Activated CD4-positive, CD25-positive, alpha-beta regulatory T cell treated with anti-CD3 and anti-CD28 coated beads, Interleukin-2, amount 50 U/mL, for 24 hours (primary cell): ENCODE results near the gene PIGL.
"Not testable (repeated sequence)": the region's sequence is repeated elsewhere in the genome, so short reads cannot be mapped to it uniquely, and the experiment has no call there.

Experiments used
- ATAC-seq, 2 donors: fragments of 150-1000 bp; cut with Tn5 transposase; one replicate each; pipeline ENCODE4 v1.10.0; 2021; ENCODE audit warnings: mild to moderate bottlenecking in 1 of 2, moderate library complexity in 1 of 2

PIGL gene

DNA sequence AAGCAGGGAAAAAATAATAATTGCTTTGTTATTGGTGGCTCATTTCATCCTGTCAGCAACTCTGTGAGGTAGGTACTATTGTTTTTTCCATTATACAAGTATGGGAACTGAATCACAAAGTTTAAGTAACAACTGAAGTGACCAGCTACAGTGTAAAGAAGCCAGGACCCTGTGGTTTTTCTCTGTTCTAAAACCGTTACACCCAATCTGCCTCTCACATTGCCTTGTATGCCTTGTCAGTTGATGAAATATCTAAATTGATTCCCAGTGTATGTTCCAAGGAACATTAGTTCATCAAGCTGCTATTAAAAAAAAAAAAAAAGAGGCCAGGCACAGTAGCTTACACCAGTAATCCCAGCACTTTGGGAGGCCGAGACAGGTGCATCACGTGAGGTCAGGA lies 5.4 kb downstream of the PIGL start:
- no peak for ATAC-seq

DNA sequence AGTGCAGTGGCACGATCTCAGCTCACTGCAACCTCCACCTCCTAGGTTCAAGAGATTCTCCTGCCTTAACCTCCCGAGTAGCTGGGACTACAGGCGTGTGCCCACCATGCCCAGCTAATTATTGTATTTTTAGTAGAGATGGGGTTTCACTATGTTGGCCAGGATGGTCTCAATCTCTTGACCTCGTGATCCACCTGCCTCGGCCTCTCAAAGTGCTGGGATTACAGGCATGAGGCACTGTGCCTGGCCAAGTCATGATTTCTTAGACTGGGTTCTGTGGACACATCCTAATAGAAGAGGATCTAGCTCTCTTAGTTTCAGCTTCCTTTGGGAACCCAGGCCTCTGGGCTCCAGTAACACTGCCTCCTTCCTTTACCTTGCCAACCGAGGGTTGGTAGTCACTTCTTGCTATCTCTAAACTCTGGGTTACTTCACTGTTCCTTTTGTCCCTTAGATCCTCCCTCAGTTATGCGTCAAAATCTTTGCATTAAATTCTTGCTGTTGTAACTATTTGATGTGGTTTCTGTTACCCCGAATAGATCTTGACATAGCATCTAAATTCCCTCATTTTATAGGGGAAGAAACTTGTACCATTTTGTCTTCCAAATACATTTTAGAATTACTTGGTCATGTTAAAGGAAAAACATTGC lies 13.0 kb downstream of the PIGL start:
- not testable (repeated sequence) for ATAC-seq

DNA sequence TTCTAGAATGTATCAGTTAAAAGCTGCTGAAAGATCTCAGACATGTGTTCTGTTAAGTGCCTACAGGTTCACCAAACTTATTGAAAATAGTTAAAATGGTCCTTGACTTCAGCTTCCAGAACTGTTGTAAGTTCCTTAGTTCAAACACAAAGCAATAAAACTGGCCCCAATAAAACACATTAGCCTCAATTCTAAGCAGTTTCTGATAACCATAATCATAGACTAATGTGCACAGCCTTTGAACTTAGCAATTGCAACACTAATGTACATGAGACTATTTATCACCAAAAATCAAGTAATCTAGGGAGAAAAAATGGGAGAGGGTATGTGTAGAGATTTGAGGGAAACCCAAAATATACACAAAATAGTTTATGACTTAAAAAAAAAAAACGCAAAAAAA lies 15.4 kb downstream of the PIGL start:
- ATAC-seq: no peak

DNA sequence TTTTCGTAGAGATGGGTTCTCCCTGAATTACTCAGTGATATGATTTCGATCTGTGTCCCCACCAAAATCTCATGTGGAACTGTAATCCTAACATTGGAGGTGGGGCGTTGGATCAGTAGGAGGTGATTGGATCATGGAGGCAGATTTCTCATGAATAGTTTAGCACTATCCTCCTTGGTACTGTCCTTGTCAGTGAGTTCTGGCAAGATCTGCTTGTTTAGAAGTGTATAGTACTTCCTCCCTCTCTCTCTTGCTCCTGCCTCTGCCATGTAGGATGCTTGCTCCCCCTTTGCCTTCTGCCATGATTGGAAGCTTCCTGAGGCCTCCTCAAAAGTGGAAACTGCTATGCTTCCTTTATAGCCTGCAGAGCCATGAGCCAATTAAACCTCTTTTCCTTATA lies 22.9 kb downstream of the PIGL start:
- no peak for ATAC-seq

DNA sequence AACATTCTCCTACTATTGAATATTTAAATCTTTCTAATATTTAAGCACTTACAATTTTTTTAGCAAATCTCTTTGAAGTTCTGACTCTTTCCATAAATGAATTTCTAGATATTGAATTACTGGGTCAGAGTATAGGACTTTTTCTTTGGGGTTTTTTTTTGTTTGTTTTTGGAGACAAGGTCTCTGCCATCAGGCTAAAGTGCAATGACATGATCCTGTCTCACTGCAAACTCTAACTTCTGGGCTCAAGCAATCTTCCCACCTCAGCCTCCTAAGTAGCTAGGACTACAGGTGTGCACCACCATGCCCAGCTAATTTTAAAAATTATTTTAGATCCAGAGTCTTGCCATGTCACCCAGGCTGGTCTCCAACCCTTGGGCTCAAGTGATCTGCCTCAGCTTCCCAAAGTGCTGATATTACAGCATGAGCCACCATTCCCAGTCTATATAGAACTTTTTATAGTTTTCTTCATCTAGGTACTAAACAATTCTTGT lies 24.9 kb downstream of the PIGL start:
- ATAC-seq: no peak

DNA sequence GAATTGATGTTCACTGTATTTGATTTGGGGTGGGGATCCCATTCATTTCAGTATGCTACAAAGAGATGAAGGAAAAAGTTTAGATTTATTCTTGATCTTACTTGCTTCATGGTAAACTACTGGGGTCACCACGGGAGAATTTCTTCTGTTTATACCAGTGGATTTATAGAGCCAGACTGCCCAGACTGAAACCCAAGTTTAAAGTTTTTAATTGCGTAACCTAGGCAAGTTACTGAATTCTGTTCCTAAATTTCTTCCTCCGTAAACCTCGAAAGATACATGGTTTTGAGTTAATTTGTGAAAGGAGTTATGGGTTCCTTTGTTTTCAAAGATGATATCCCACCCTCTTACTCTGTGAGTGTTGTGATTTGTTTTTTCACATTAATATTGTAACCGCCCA lies 26.4 kb downstream of the PIGL start:
- no peak for ATAC-seq

DNA sequence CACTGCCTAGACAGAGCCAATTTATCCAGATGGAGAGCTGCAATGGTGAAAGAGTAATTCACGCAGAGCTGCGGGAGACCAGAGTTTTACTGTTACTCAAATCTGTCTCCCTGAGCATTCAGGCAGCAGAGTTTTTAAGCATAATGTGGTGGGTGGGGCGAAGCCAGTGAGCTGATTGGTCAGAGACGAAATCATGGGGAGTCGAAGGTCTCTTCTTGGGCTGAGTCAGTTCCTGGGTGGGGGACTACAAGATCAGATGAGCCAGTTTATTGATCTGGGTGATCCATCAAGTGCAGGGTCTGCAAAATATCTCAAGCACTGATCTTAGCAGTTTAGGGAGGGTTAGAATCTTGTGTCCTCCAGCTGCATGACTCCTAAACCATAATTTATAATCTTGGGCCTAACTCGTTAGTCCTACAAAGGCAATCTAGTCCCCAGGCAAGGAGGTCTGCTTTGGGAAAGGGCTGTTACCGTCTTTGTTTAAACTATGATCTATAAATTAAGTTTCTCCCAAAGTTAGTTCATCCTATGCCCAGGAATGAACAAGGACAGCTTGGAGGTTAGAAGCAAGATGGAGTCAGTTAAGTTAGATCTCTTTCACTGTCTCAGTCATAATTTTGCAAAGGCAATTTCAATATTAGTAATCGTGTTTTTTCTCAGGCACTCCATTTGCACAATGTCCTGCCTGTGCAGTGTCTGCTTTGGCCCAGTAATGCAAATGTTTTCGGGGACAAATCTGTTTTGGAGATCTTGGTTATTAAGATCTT lies 27.0 kb downstream of the PIGL start:
- ATAC-seq: no peak

DNA sequence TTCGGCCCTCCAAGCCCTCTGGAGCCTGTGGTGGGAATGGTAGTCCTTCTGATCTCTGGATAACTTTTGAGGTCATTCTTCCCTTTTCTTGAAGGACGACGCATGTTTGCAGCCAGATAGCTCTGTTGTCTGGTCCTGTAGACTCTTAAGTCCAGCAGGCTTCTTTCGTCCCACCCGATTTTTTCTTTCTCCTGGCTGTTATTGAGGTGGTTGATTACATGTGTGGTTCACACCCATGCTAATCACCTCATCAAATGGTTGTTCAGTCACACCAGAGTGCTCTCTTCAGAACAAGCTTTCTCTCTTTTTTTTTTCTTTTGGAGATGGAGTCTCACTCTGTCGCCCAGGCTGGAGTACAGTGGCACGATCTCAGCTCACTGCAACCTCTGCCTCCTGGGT lies 30.6 kb downstream of the PIGL start:
- ATAC-seq: no peak

DNA sequence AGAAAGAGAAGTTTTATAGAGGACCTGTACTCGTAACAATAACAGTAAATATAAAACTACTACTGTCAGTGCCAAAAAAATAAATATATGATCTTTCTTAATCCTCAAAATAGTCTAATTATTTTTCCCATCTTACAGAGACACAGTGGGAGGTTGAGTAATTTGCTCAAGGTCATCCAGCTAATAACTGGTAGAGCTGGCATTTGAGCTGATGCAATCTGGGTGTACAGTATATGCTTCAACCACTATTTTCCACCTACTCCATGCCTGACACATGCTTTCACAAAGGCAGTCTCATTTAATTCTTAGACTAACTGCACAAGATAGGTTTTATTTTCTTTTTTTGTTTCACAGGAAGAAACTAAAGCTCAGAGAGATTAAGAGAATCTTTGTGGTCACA lies 33.6 kb downstream of the PIGL start:
- no peak for ATAC-seq

DNA sequence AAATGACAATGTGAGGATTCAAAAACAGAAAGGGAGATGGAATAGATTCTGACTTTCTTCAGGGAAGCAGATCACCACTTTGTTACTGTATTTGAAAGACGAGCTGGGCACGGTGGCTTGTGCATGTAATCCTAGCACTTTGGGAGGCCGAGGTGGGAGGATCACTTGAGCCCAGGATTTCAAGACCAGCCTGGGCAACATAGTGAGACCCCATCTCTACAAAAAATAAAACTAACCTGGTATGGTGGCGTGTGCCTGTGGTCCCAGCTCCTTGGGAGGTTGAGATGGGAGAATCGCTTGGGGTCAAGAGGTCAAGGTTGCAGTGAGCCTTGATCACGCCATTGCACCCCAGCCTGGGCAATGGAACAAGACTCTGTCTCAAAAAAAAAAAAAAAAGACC lies 34.0 kb downstream of the PIGL start:
- no peak for ATAC-seq

DNA sequence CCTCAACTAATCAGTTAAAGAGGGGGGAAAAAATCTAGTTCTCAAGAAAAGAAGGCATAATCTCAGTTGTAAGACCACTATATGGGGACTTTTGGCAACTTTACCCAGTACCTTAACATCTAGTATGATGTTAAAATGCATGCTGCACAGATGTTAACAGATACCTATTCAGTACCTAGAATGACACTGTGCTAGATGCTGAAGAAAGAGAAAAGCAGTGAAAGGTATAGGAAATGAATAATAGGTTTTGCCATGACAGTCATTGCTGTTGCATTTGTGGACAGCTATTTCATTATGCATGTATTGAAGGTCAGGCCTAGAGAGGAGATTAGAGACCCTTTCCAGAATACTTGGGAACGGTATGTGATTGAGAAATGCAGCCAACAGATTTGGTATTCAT lies 34.5 kb downstream of the PIGL start:
- ATAC-seq: no peak

DNA sequence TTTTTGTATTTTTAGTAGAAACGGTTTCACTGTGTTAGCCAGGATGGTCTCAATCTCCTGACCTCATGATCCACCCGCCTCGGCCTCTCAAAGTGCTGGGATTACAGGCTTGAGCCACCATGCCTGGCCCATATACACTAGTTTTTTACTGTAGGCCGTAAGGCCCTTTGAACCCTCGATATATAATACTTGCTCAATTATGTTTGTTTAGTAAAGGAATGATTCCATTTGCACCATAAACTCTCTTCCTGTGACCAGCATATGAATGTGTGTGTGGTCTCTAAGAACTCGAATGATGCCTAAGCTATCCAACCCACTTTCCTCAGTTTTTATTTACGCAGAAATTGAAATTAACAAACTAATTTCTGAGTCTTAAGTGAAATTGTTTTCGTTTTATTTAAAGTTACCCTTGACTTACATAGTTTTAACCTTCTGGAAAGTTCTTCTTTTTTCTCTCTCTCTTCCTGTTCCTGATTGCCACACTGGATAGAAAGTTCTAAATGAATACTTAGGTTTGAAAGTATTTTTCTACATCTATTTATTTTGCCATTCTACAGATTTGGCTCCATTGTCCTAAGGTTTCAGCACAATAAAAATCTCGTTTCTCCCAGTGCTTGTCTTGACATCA lies 37.9 kb downstream of the PIGL start:
- ATAC-seq: no peak

DNA sequence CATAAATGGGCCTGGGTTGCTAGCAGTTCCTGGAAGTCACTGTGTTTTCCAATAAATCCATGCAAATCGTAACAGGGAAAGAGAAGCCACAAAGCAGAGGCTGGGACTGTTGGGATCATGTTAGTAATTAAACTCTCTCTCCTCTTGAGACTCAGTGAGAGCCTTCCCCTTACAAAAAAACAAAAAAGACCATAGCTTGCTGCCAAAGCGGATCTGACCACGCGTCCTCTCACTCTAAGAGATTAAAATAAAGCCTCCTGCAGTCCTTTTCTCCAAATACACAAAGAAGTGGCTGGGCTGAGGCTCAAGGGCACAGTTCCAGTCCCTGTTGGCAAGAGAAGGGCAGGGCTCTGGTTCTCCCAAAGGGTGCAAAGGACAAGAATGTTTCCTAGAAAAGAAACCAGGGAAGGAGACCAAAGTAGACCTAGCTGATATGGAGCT lies 38.5 kb downstream of the PIGL start:
- no peak for ATAC-seq

DNA sequence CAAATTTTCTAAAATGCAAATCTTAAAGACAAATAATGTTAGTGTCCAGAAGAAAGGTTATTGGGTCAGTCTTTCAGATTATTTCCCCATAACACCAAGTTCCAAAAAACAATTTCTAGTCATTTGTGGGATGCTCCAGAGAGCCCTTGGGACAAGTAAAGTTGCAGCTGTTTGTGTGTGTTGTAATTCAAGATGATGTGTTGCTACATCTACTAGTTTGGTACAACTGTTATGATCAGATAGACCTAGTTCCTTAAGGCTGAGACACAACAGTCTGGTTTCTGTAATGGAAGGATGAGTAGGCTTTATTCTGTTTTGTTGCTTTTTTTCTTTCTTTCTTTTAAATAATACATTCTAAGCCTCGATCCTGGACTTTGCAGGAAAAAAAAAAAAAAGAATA lies 41.9 kb downstream of the PIGL start:
- no peak for ATAC-seq

DNA sequence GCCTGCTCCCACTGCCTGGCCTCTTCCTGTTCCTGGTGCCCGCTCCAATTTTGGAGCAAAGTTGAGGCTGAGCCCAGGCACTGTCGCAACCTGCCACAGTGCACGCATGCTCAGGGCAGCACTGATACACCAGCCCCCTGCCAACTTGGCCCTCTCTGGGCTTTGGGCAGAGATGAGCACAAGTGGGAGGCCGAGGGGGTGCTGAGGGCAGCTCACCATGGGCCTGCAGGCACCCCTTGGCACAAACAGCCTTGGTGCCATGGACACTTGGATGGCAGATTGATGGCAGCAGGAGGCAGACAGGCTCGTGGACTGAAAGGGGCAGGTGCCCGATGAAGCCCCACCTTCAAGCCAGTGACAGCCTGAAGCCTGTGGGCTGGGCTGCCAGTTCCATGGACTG lies 42.9 kb downstream of the PIGL start:
- ATAC-seq: no peak

DNA sequence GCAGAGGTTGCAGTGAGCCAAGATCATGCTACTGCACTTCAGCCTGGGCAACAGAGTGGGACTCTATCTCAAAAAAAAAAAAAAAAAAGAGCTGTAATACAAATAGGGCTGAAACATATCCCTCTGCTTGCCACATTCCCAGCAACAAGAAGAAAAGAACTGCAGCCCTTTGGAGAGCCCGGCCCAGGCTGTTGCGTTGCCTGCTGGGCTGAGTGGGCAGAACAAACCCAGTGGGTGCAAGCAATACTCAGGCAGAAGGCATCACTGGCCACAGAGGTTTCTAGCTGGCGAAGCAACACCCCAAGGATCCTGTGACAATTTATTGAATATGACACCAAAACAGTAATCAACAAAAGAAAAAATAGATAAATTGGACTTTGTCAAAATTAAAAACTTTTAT lies 44.0 kb downstream of the PIGL start:
- ATAC-seq: no peak

DNA sequence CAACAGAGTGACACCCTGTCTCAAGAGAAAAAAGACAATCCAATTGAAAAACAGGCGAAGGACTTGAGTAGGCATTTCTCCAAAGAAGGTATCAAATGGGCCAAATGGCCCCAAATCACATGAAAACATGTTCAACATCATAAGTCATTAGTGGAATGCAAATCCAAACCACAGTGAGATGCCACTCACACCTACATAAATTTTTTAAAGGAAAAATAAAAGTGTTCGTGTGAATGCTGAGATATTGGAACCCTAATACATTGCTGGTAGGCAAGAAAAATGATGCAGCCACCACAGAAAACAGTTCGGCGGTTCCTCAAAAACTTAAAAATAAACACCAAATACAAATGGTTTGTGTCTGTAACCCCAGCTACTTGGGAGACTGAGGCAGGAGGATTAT lies 45.2 kb downstream of the PIGL start:
- ATAC-seq: no peak

DNA sequence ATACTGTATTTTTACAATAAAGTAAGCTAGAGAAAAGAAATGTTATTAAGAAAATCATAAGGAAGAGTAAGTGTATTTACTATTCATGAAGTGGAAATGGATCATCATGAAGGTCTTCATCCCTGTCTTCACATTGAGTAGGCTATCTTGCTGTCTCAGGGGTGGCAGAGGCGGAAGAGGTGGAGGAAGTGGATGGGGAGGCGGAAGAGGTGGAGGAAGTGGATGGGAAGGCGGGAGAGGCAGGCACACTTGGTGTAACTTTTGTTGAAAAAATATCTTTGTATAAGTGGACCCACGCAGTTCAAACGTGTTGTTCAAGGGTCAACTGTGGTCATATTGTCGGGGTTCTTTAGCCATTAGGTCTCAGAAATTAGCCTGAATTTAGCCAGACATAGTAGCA lies 50.2 kb downstream of the PIGL start:
- no peak for ATAC-seq

DNA sequence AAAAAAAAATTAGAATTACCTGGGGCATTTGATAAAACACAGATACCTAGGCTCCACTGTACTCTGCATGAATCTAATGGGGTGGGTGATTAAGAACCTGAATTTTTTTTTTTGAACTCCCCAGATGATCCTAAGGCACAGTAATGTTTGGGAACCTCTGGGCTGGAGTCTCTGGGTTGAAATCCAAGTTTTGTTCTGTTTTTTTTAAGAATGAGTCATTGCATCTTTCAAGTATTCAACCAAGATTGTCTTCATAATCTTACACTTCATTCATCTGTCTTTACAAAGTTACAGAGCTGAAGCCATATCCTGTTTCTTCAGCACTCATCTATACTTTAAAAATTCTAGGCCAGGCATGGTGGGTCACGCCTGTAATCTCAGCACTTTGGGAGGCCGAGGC lies 52.6 kb downstream of the PIGL start:
- ATAC-seq: no peak

DNA sequence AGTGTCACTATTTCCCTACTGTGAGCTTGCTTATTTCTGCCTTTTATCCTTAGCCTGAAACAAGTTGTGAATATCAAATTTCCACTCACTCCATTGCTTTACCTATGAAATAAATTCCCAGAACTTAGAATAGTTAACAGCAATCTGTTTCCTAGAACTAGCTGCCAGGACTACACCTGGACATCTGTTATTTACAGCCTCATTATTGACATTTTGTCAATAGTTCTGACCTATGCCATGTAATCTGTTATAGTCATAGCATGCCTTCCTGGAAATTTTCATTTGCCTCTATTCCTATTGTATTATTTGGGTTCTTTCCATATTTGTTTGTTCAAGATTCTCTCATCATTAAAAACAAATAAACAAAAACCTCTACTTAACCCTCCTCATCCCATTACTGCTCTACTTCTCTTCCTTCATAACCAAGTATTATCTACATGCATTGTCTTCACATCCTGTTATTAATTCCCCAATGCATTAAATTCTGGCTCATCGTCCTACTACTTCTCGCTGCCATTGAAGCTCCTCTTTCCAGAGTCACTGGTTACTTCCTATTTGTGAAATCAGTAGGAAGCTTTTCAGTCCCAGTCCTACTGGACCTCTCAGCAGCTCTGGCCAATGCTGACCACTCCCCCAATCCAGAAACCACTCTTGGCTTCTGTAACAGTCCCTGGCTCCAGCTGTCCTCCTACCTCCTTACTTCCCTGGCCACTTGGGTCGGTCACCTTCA lies 55.3 kb downstream of the PIGL start:
- no peak for ATAC-seq

DNA sequence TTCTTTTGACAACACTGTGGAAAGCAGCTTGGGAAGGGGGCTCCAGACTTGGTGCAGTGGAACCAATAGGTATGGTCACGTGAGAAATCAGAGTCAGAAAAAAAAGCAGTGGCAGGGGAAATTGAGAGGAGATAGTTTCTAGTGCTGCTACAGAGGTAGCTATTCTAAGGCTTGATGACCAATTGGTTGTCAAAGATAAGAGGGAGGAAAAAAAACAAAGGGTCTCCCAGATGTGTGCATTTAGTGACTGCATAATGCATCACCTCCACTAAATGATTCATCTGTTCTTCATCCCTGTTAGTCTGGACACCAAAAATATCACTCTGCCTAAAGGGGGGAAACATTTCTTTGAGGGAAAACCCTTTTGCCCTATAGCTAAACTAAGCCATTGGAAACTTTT lies 56.5 kb downstream of the PIGL start:
- ATAC-seq: no peak

DNA sequence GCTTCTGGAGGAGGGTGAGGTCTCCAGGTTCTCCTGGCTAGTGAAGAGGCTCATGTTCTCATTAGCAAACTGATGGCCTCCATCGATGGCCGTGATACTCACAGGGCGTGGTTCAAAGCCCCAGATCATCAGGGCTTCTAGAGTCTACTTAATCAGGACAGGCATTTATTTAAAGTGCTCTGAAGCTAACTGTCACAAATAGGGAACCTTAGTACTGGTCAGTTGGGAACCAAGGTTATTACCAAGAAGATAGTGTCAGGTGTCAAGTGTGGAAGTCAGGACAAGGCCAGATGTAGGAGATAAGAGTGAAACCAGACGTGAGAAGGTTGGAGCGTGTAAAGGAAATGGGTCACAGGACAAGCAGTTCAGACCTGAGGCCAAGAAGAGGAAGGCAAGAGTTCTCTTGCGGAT lies 56.9 kb downstream of the PIGL start:
- no peak for ATAC-seq

DNA sequence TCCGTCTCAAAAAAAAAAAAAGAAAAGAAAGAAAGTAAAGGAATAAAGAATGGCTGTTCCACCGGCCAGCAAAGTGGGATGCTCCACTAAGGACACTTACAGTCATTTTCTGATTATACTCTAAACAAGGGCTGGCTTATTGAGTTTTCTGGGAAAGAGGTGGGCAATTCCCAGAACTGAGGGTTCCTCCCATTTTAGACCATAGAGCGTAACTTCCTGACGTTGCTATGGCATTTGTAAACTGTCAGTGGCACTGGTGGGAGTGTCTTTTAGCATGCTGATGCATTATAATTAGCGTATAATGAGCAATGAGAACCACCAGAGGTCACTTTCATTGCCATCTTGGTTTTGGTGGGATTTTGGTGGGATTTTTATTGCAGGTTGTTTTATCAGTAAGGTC lies 58.0 kb downstream of the PIGL start:
- ATAC-seq: no peak
